DOHH2 (cell line): ENCODE results near the gene CCDC24.

Experiments
- EZH2phosphoT487 ChIP-seq: fragments of 200-600 bp; sonication (generic); IDR thresholded peaks from 2 replicates; pipeline ENCODE4 v1.6.1; 2017; ENCODE audit warnings: borderline replicate concordance, mild to moderate bottlenecking, antibody characterized with exemption, low read length, moderate library complexity, mixed read lengths
- TF ChIP-seq, protein P1 (sequence below): fragments of 200-600 bp; sonication (generic); IDR thresholded peaks from one replicate; pipeline ENCODE4 v1.5.1; 2014; ENCODE audit warnings: antibody characterized with exemption, mild to moderate bottlenecking, low read depth, low read length; ENCODE audit not compliant: poor library complexity, severe bottlenecking

DNA sequence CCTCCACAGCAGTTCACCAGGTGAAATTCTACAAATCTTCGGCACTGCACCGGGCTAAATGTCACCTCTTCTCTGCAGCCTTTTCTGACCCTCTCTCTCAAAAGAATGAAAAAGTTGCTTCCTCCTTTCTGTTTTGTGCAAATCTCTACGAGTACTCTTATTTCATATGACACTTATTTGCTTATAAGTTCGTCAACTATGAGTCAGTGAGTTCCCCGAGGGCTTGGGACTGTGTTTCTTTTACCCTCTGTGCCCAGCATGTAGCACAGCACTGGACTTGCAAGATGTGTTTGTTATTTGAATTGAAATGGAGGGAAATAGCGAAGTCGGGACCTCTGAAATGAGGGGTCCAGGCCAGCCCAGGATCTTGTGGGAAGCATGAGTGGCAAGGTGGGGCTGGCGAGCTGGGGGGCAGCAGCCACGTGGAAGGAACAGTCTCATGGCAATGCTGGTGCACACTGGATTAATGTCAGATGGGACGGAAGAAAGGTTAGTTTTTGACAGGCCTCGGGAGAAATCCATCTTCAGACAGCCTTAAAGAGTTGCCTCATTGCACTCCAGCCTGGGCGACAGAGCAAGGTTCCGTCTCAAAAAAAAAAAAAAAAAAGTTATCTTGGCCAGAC lies 33.6 kb downstream of the CCDC24 start:
- TF ChIP-seq, protein P1, sequence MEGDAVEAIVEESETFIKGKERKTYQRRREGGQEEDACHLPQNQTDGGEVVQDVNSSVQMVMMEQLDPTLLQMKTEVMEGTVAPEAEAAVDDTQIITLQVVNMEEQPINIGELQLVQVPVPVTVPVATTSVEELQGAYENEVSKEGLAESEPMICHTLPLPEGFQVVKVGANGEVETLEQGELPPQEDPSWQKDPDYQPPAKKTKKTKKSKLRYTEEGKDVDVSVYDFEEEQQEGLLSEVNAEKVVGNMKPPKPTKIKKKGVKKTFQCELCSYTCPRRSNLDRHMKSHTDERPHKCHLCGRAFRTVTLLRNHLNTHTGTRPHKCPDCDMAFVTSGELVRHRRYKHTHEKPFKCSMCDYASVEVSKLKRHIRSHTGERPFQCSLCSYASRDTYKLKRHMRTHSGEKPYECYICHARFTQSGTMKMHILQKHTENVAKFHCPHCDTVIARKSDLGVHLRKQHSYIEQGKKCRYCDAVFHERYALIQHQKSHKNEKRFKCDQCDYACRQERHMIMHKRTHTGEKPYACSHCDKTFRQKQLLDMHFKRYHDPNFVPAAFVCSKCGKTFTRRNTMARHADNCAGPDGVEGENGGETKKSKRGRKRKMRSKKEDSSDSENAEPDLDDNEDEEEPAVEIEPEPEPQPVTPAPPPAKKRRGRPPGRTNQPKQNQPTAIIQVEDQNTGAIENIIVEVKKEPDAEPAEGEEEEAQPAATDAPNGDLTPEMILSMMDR: no peak
- TF ChIP-seq EZH2phosphoT487: no peak
